ENCODE measurements around the gene SGMS1. TPM values are rescaled to one million over a fixed set of nuclear protein-coding genes. Genes with fewer than 3 reads are reported as not detected.

The SGMS1 gene
- total RNA-seq, 2 experiments from 2014 or later, result 24.8 to 25.2 TPM

- no peak overlapping the region for H3K4me3 Mint-ChIP-seq
- Histone ChIP-seq H3K4me1 (ENCODE audit: insufficient read depth, low read length) (peaks cover 3% of the 10 kb centered on the region), H3K27me3 (ENCODE audit: control insufficient read depth in 1 of 2, insufficient read depth in 2 of 2, low read length in 2 of 2) (no peaks in the 10 kb centered on the region), H3K36me3 (ENCODE audit: insufficient read depth, low read length) (no peaks in the 10 kb centered on the region), H3K4me3 (ENCODE audit: low read length) (no peak overlapping the region), H3K27ac (ENCODE audit: low read depth in 1 of 2, low read length in 2 of 2) (no peak overlapping the region), H3K9me3 (ENCODE audit: control insufficient read depth in 1 of 2, insufficient read depth in 1 of 2, low read length in 2 of 2) (no peaks in the 10 kb centered on the region)
- intact Hi-C loops (cut with DNase I, micrococcal nuclease), result no loop called here
- no peak for TF ChIP-seq CTCF (IDR thresholded peaks at IDR 0.05)
- peaks cover 80% of the 10 kb centered on the region for H3K4me1 Mint-ChIP-seq (ENCODE audit: low read depth)
- POLR2A ChIA-PET, result interaction anchor here (1.5 kb wide), 1 partner anchor 10 kb away, joined by 5 read pairs; no protein-coding TSS in a partner anchor
- no peaks in the 10 kb centered on the region for H3K27me3 Mint-ChIP-seq
- DNase-seq (no peak), ATAC-seq (ENCODE audit: poor library complexity) (no peak)
- H3K36me3 Mint-ChIP-seq (ENCODE audit: low read depth), result peaks cover 22% of the 10 kb centered on the region
- no peaks in the 10 kb centered on the region for H3K9me3 Mint-ChIP-seq
- CTCF ChIA-PET, result no interaction called here
- H3K27ac Mint-ChIP-seq, result no peak overlapping the region
These were observed 153.4 kb downstream of the SGMS1 start for GRCh38 chr10:50470345-50470744.

- no peaks in the 10 kb centered on the region for H3K9me3 Mint-ChIP-seq
- no peak for TF ChIP-seq CTCF (IDR thresholded peaks at IDR 0.05)
- H3K36me3 ChIP-seq (ENCODE audit: insufficient read depth, low read length), result no peaks in the 10 kb centered on the region
- peaks cover 85% of the 10 kb centered on the region for H3K4me1 Mint-ChIP-seq (ENCODE audit: low read depth)
- POLR2A ChIA-PET, result no interaction called here
- peaks cover 22% of the 10 kb centered on the region for H3K36me3 Mint-ChIP-seq (ENCODE audit: low read depth)
- H3K4me3 ChIP-seq (ENCODE audit: low read length), result no peak overlapping the region
- peaks cover 3% of the 10 kb centered on the region for H3K4me1 ChIP-seq (ENCODE audit: insufficient read depth, low read length)
- no peaks in the 10 kb centered on the region for H3K27me3 Mint-ChIP-seq
- no peak overlapping the region for H3K27ac ChIP-seq (ENCODE audit: low read depth in 1 of 2, low read length in 2 of 2)
- CTCF ChIA-PET, result no interaction called here
- H3K4me3 Mint-ChIP-seq, result no peak overlapping the region
- H3K27me3 ChIP-seq (ENCODE audit: control insufficient read depth in 1 of 2, insufficient read depth in 2 of 2, low read length in 2 of 2), result no peaks in the 10 kb centered on the region
- ATAC-seq (ENCODE audit: poor library complexity) (no peak), DNase-seq (no peak)
- no peak overlapping the region for H3K27ac Mint-ChIP-seq
- intact Hi-C loops (cut with DNase I, micrococcal nuclease), result no loop called here
- H3K9me3 ChIP-seq (ENCODE audit: control insufficient read depth in 1 of 2, insufficient read depth in 1 of 2, low read length in 2 of 2), result no peaks in the 10 kb centered on the region
These were observed 154.0 kb downstream of the SGMS1 start for GRCh38 chr10:50469778-50470193.

- H3K27ac Mint-ChIP-seq, result no peak overlapping the region
These were observed 154.5 kb downstream of the SGMS1 start for GRCh38 chr10:50469288-50469687.

More at GRCh38 chr10:50469288-50469687, 154.5 kb downstream of the SGMS1 start:
- ChIA-PET POLR2A (no interaction called here), CTCF (no interaction called here)
- Mint-ChIP-seq H3K36me3 (ENCODE audit: low read depth) (peaks cover 21% of the 10 kb centered on the region), H3K27me3 (no peaks in the 10 kb centered on the region), H3K9me3 (no peaks in the 10 kb centered on the region), H3K4me1 (ENCODE audit: low read depth) (peaks cover 83% of the 10 kb centered on the region), H3K4me3 (no peak overlapping the region)
- H3K36me3 ChIP-seq (ENCODE audit: insufficient read depth, low read length), result no peaks in the 10 kb centered on the region
- intact Hi-C loops (cut with DNase I, micrococcal nuclease), result no loop called here
- DNase-seq, result no peak
- H3K27ac ChIP-seq (ENCODE audit: low read depth in 1 of 2, low read length in 2 of 2), result no peak overlapping the region
- no peak for ATAC-seq (ENCODE audit: poor library complexity)
- no peak overlapping the region for H3K4me3 ChIP-seq (ENCODE audit: low read length)
- no peak for TF ChIP-seq CTCF (IDR thresholded peaks at IDR 0.05)
- H3K9me3 ChIP-seq (ENCODE audit: control insufficient read depth in 1 of 2, insufficient read depth in 1 of 2, low read length in 2 of 2), result no peaks in the 10 kb centered on the region
- H3K4me1 ChIP-seq (ENCODE audit: insufficient read depth, low read length), result peaks cover 3% of the 10 kb centered on the region
- H3K27me3 ChIP-seq (ENCODE audit: control insufficient read depth in 1 of 2, insufficient read depth in 2 of 2, low read length in 2 of 2), result no peaks in the 10 kb centered on the region

Measured in CD4-positive, alpha-beta T cell (primary cell).